ENCODE measurements around the gene LDB2. TPM values are rescaled to one million over a fixed set of nuclear protein-coding genes. Genes with fewer than 3 reads are reported as not detected.

LDB2 gene
- total RNA-seq, 1 donor from 2014 or later, result not detected

DNA sequence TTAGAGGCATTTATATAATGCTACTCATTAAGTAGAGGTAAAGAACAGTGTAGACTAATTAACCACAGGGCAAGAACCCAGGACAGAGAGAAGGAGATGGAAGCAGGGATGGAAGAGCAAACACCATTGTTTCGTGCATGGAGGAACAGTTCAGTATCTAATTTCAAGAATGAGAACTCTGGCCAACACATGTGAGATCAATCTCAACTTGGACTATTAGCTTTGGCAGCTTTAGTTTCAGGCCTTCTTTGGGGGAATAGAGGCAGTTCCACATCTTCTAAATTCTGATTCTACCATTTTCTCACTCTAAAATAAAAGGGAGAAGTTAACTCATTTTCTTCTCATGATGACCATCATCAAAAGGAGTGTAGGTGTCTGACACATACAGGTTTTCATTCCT is 207.0 kb downstream of the LDB2 start:
- DNase-seq (ENCODE audit: low read depth), result no peak

DNA sequence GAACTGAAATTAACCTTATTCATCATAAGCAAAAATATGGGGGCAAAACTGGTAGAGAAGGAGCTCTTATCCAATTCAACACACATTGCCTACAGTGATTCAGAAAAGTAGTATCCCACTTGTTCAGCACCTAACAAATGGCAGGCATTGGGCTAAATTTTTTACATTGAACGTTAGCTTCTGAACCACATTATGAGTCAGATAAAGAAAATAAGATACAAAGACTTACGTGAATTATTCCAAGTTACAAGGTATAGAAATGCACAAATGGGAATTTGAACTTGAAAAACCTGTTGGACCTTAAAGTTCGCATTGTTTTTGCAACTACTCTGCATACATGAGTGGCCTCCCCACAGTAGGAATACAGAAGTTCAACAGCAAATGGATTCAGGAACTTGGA is 210.6 kb downstream of the LDB2 start:
- DNase-seq (ENCODE audit: low read depth), result no peak

DNA sequence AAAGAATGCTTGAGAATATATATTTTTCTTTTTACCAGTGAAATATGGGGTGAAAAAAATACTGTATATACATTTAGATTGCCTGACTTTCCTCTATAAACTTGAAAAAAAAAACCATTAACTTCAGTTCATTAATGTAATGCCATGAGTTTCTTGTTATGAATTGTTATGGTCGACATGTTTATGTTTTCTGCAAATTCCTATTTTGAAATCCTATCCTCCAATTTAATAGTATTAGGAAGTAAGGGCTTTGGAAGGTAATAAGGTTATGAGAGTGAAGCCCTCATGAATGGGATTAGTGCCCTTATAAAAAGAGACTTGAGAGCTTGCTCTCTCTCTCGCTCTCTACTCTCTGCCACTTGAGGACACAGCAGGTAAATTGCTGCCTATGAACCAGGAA is 211.4 kb downstream of the LDB2 start:
- no peak for DNase-seq (ENCODE audit: low read depth)

DNA sequence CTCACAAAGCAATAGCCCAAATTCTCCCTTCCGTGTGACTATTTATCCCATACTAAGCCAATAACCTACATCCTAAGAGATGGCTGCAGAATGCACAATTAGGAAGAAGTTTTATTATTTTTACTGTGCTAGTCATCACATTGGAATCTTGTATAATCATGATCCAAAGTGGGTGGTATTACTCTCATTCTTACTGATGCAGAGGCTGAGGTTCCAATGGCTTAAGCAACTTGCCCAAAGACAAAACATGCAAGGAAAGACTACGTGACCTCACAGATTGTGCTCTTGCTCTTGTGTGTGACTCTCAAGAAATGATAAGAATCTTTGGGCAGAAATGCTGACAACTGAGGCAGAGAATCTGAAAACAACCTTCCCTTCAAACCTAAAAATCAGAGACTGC is 212.2 kb downstream of the LDB2 start:
- DNase-seq (ENCODE audit: low read depth), result no peak

DNA sequence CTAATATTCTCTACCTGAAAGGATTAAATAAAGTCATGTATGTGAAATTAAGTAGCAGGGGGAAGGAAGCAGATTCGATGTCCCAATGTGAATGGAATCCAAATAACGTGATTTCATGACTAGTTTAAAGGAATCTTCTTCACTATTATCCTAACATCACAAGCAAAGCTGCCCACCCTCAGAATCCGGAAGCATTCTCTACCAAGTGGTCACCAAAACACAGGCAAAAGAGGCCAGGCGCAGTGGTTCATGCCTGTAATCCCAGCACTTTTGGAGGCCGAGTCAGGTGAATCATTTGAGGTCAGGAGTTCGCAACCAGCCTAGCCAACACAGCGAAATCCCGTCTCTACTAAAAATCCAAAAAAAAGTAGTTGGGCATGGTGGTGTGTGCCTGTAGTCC is 212.9 kb downstream of the LDB2 start:
- DNase-seq (ENCODE audit: low read depth), result no peak

DNA sequence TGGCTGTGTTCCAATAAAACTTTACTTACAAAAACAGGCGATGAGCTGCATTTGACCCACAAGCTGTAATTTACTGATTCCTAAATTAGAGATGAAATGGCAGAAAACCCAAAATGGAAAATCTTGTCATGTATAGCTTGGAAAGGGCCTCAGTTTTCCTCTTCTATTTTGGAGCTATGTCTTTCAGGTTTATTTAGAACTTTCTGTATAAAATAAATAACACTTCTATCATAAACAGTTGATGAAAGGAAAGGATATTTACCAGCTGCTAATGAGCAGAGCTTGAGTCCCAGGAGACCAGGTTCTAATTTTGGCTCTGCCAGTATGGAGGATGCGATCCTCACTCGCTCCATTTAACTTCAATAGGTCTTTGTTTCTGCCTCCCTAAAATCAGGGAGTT is 213.5 kb downstream of the LDB2 start:
- DNase-seq (ENCODE audit: low read depth), result no peak

DNA sequence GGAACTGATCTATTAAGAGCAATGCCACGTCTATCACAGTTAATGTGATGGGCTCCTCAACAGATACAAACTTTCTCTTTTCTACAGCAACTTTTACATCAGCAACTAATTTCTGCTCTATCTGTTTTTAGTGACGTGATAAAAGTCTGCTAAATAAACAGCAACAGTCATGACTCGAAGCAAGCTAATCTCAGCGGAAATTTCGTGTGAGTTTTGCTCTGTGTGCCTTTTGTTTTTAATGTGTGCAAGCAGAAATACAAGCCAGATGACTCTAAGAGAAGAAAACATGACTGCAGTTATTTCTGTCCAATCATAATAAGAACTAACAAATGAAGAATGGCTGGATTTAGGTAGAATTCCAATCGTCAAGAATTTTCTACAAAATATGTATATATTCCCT is 214.3 kb downstream of the LDB2 start:
- no peak for DNase-seq (ENCODE audit: low read depth)

DNA sequence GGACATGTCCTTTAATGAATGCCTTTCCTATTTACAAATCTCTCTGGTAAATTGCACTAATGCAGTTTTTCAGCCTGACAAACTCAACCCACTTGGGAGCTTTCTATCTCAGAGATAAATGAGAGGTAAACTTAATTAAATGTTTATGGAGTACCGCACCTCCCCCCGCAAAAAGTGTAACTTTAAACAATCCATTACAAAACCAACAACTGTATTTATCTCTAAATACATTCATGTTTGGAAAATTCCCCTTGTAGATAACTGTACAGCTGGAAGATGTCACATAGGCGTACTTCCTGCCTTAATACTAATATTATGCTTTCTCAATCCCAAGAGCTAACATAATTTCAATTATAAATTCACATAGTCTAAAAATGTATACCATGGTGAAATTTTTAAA is 215.5 kb downstream of the LDB2 start:
- no peak for DNase-seq (ENCODE audit: low read depth)

DNA sequence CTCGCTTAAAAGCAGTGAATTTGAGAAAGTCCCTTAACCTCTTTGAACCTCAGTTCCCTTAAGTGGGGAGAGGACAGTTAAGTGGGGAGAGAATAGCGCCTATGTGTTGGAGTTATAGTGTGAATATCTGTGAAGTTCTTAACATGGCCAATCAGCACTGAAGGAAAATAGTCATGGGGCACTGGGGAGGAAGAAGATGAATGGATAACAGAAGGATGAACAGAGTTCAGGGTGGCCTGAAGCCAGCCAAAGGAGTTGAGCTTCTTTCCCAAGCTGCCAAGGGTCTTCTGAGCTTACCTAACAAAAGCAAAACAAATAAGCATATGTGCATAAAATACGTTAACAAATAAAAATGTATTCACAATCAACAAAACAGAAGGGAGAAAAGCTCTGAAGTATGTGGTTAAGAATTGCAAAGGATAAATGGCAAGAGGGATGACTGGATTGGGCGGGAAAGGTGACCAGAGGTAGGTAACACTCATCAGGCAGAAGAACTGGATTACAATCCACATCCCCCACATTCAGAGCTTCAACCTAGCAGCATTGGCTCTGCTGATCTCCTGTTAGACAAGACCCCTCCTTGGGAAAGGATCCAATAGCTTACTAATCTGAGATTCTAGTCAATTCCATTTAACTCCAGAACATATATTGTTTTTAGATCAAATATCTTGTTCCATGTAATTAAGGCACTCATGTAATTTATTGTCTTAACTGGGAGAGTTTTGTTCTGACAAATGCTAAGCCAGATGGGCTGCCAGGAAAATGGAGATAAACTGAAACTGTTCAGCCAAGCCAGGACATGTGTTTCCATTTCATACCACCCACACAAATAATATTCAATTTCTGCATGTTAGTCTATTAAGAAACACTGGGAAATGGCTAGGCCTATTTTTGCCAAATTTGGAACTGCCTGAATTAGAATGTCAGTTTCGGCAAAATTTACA is 221.2 kb downstream of the LDB2 start:
- DNase-seq (ENCODE audit: low read depth), result no peak

DNA sequence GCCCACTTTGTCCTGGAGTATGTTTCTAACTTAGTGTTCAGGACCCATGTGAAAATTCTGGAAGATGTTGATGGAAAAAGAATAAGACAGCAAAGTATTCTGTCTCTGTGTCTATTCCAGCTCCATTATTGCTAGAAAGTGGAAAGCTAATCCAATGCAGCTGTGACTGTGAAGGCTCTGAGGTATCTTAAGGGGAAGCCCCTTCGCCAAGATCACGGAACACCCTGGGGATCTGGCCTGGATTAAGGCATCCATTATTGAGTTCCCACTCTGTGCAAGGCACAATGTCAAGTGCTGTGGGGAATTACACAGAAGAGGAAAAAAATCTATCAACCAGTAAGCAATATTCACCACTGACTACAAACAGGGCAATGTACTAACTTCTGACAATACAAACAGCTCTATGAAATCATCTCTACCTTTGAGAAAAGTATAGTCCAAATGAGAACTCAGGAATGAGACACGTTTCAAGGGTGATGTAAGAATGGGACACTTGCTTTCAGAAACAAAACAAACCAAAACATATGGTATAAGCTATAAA is 222.1 kb downstream of the LDB2 start:
- DNase-seq (ENCODE audit: low read depth), result no peak

DNA sequence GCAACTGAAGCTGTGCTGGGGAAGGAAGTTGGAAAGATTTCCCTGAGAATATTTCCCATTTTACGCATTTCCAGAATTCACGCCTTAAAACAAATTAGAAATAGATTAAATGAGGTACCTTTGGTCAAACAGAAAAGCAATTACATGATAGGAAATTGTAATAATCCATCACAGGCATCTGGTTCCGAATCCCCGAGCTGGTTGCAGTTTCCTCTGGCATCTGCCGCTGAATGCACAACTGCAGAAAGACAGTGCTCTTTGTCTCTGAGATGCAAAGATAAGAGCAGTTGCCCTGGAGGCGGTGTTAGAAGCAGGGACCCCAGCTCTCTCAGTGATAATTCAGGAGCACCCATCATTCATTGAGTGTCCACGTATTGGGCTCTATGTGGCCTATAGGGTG is 224.4 kb downstream of the LDB2 start:
- no peak for DNase-seq (ENCODE audit: low read depth)

DNA sequence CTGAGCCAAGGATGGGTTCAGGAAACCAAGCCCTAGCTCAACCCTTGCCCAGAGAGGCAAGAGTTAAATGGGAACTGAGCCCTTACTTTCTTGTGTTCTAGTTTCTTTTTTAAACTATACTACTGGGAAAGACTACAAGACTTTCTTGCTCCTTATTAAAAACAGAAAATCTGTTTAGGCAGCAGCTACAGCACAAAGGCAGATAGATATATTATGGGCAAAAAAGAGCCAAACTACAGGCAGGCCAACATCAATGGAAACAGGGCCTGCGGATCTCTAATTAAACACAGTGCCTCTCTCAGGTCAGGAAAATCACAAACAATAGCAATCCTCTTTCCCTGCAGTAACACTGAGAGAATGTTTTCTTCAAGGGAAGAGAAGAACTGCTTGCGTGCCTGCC is 226.0 kb downstream of the LDB2 start:
- DNase-seq (ENCODE audit: low read depth), result no peak

DNA sequence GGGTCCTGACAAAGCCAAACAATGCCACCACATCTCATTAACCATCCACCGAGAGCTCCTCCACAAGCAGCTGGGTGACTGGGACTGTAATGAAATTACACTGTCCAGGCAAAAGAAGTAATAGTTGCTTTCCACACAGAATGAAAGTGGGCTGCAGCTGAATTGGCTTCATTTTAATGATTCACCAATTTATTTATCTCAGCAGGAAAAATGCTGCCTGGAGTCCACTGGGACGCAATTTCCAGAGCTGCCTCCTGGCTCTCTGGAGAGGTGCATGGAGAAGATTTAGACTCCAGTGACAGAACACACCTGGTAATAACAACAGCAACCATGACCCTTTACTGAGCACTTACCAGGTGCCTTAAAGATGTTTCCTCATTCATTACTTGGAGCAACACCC is 226.7 kb downstream of the LDB2 start:
- DNase-seq (ENCODE audit: low read depth), result no peak

DNA sequence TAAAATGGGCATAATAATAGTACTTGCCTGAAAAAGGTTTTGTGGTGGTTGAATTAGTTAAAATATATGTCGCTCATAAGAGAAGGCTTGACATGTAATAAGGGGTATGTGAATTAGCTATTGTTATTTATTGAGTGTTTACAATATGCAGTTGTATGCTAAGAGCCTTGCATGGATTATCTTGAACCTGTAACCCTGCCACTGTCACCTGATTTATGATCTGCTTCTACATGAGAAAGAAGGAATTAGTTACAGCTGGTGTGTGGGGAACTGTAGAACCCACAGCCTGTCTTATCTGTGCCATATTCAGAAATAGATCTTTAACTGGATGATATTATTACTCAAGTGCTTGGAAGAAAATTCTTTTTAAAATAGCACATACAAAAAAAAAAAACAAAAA is 227.7 kb downstream of the LDB2 start:
- DNase-seq (ENCODE audit: low read depth), result no peak

DNA sequence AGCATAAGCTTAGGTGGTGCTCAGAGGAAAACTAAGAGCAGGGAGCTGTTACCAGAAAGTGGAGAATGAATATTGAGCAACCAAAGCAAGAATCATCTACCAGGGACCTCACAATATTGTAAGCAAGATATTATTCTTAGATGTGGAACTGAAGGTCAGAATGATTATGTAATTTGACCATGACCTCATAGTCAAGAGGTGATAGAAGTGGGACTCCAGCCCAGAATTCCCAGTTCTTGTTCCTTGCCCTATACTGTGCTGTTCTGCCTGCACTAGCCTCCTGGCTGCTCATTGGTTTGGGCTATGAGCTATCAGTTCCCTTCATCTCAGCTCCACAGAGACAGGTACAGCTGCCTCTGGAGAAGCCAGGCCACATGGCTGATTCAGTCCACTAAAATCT is 229.4 kb downstream of the LDB2 start:
- no peak for DNase-seq (ENCODE audit: low read depth)

DNA sequence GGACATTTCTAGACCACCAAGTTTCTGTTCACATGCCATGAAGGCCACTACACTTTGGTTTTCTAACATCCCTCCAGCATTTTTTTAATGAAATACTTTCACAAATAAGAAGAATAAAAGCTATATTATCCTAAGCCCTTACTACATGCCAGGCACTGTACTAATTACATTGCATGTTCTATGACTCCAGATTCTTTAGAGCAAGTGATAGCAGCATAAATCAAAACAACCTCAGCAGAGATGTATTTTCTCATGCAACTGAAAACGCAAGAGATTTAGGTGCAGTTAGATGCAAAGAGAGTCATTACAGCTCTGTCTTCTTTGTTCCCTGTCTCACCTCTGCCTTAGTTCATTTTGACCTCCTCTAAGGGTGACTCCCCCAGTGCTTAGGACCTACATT is 230.0 kb downstream of the LDB2 start:
- no peak for DNase-seq (ENCODE audit: low read depth)

DNA sequence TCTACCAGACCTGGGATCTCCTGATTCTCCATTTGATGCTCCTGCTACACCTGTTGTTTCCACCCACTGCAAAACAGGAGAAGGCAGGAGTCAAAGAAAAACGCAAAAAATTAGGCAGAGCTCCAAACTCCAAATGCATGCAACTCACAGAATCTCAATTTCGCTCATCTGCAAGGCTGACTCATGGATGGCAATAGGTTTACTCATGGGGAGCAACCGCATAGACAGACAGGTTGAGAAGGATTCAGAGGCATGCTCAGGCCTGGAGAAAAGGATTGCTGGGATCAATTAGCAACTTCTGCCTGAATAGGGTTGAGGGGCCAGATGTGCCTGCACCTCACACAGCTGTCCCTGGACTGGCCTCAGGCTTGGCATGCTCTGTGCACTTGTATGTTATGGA is 231.0 kb downstream of the LDB2 start:
- DNase-seq (ENCODE audit: low read depth), result no peak

DNA sequence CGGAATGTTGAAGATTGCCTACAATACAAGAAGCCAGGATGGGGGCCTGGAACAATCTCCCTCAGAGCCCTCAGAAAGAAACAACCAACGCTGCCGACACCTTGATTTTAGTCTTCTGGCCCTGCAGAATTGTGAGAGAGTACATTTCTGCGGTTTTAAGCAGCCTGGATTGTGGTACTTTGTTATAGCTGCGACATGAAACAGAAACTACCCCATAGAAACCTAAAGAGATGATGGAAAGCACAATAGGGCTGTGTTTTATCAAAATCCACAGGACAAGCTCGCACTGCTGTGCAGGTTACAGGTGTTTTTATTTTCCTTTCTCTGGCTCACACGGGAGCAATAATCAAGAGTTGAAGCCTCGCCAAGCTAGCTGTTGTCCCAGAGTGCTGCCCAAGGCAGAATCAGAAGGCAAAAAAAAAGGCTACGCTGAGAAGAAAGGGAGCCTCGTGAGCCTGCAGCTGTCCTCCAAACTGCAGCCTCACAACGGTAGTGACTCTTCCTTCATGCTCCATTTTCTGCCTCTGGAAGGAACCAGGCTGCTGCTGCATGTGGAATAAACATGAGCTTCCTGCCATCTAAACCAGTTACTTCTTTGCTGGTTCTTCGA is 232.4 kb downstream of the LDB2 start:
- DNase-seq (ENCODE audit: low read depth), result no peak

DNA sequence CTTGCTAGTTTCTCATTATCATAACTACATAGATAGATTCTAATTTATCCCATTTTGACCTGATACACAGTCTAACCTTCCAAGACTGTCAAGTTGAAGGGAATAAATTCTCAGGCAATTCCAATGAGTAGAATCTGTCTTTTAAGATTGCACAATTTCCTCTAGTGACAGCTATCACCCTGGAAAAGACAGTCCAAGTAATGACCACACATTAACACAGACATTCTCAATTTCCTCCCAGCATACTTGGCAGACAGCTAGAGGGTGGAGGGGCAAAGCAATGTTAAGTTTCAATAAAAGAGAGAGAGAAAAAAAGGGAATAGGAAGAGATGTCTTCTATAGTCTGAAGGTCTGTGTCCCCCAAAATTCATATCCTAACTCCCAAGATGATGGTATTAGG is 234.7 kb downstream of the LDB2 start:
- DNase-seq (ENCODE audit: low read depth), result no peak

DNA sequence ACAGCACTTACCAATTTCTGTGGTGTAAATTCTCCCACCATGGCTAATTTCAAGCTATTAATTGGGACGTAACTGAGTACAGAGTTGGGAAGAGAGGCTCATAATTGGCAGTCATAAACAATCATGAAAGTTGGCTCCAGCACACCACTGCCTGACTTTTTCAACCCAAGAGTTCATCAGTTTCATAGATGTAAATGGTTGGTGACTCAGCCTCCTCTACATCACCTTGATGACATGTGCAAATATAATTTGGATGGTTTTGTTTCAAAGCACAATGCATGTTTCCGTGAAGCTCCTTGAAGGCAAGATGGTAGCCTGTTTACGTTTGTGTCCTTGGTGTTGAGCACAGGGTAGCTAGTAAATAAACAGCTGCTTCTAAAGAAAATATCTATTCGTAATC is 235.1 kb downstream of the LDB2 start:
- DNase-seq (ENCODE audit: low read depth), result no peak

DNA sequence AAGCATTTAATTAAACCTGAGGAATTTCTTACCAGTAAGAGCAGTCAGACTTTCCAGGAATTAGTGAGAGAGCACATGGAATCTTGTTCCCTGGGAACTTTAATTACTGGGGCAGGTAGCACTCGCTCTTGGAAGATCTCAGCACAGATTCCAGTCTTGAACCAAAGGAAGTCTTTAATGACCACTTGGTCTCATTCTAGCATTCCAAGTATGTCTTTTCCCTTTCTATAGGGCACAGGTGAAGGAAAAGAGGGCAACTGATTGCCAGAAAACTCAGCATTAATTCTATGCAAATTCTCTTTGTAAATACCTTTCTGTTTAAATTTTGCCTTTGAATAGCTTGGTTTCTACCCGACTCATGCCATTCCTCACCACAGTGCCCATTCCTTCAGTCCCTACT is 236.6 kb downstream of the LDB2 start:
- DNase-seq (ENCODE audit: low read depth), result no peak

DNA sequence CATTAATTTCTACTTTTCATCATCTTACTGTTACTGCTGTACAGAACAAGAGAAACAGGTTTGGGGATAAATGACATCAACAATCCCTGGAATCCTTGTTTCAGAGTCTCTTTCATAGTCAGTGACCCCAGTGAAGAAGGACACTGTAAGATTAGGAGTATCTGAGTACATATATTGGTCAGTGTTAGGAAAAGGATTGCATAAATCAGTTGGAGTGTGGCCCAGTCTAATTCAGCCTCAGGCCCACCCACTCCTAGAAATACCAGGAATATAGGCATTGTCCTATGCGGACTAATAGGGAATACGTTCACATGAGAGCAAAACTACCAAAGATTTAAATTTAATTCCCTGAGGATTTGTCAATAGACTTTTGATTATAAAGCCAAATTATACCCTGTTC is 237.8 kb downstream of the LDB2 start:
- DNase-seq (ENCODE audit: low read depth), result no peak

DNA sequence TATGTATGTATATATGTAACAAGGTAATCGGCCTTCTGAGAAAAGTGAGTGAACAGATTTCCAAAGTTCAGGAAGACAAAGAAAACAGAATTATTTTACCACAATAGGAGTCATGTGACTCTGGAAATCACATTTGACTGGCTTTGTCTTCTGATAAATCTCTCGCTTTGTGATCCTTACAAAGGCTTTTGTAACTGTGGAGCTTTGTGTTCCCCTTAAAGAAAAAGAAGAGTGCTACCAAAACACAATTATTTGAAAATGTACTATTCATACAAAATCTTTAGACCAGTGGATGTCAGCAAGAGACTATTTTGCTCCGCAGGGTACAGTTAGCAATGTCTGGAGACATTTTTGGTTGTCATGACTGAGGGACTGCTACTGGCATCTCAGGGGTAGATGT is 238.8 kb downstream of the LDB2 start:
- no peak for DNase-seq (ENCODE audit: low read depth)

Measured in myocyte (in vitro differentiated cells).